Stomach (tissue), 4 donors: ENCODE results near the gene OGFR.

ENCODE experiments used
- CTCF ChIP-seq, 7 experiments: fragments of 450-650 bp in 4 of 7; fragments of 200-600 bp in 3 of 7; sonication (generic) in 3 of 7; IDR thresholded peaks; one replicate each; pipeline ENCODE4 v1.5.1; 2016 to 2019; ENCODE audit warnings: antibody characterized with exemption in 7 of 7, control low read depth in 2 of 7, mild to moderate bottlenecking in 1 of 7
- EP300 ChIP-seq: sonication (generic); formaldehyde crosslinking; IDR thresholded peaks from one replicate; pipeline ENCODE4 v1.6.1; 2017; ENCODE audit warnings: antibody characterized with exemption
- POLR2A ChIP-seq, 4 donors: fragments of 450-650 bp; IDR thresholded peaks; one replicate each; pipeline ENCODE4 v1.6.1; 2016; ENCODE audit warnings: antibody characterized with exemption in 4 of 4, control low read depth in 2 of 4, mild to moderate bottlenecking in 1 of 4, moderate library complexity in 1 of 4
- POLR2AphosphoS5 ChIP-seq, 3 donors: sonication (generic); formaldehyde crosslinking; IDR thresholded peaks; one replicate each; pipeline ENCODE4 v1.6.1; 2016; ENCODE audit warnings: antibody characterized with exemption in 3 of 3

- no peak for TF ChIP-seq POLR2A (IDR thresholded peaks at IDR 0.05)
- TF ChIP-seq CTCF (IDR thresholded peaks at IDR 0.05): no peak
- no peak for TF ChIP-seq POLR2AphosphoS5 (IDR thresholded peaks at IDR 0.05)
- TF ChIP-seq EP300: no peak
Observed at GRCh38 chr20:62782893-62783278, 21.7 kb upstream of the OGFR start.
